Cardiac fibroblast (primary cell): ENCODE results near the gene PRRT3.

Experiments
- DNase-seq, 2 donors: peaks; one replicate each; pipeline versions ENCODE4 v3.0.0 to v3.0.0-alpha.2; 2010; ENCODE audit warnings: low read depth in 2 of 2
- H3K4me3 ChIP-seq, 2 donors: replicated peaks in 1 of 2; 1 replicate in 1 of 2; 2 replicates in 1 of 2; pipeline ENCODE4 v1.5.1; 2011; ENCODE audit warnings: low read depth in 2 of 2, low read length in 2 of 2, mild to moderate bottlenecking in 2 of 2, moderate library complexity in 1 of 2
- CTCF ChIP-seq: IDR thresholded peaks from one replicate; pipeline ENCODE4 v1.5.1; 2011; ENCODE audit warnings: low read depth, mild to moderate bottlenecking, low read length, inconsistent platforms

The PRRT3 gene

GRCh38 chr3:9918261-9919038 lies 33.8 kb downstream of the PRRT3 start:
- peak overlapping the region in 1 of 2 donors; percentile 62 for H3K4me3 ChIP-seq
- no peak for DNase-seq

GRCh38 chr3:9917820-9918219 lies 34.4 kb downstream of the PRRT3 start:
- DNase-seq, result no peak
- TF ChIP-seq CTCF, result no peak
- H3K4me3 ChIP-seq, result peak overlapping the region in 1 of 2 donors; percentile 62

More at GRCh38 chr3:9918261-9919038, 33.8 kb downstream of the PRRT3 start:
- no peak for TF ChIP-seq CTCF

- H3K4me3 ChIP-seq, result peak within 1 kb of the TSS; percentile 50 to 62
- no peak for TF ChIP-seq CTCF
- peak; percentile 87 to 96 for DNase-seq
Measured at GRCh38 chr3:9916734-9917680, 35.2 kb downstream of the PRRT3 start, which contains the start of gene IL17RC. TSS of gene IL17RC (plus strand) at chr3:9917098. CDS start at chr3:9917316, 218 bp downstream.

- peak; percentile 42 to 91 for DNase-seq
- peak overlapping the region; percentile 50 to 62 for H3K4me3 ChIP-seq
- no peak for TF ChIP-seq CTCF
Measured at GRCh38 chr3:9916346-9916733, 35.9 kb downstream of the PRRT3 start.

- DNase-seq, result peak; percentile 58 to 66
- peak overlapping the region; percentile 49 to 56 for H3K4me3 ChIP-seq
Measured at GRCh38 chr3:9915254-9916141, 36.7 kb downstream of the PRRT3 start.

More at GRCh38 chr3:9915254-9916141, 36.7 kb downstream of the PRRT3 start:
- peak; percentile 20 for TF ChIP-seq CTCF
